ENCODE measurements around the gene C12orf75.
"Not testable (repeated sequence)": the region's sequence is repeated elsewhere in the genome, so short reads cannot be mapped to it uniquely, and the experiment has no call there.

Gene C12orf75

GRCh38 chr12:105404134-105404533, 73.6 kb downstream of the C12orf75 start:
- H3K27ac ChIP-seq (ENCODE audit: extremely low read depth, low read depth, low read length); POLR2A ChIA-PET; H3K36me3 ChIP-seq (ENCODE audit: control insufficient read depth in 2 of 2, insufficient read depth in 1 of 2, low read length in 2 of 2); H3K4me3 ChIP-seq (ENCODE audit: low read depth, low read length); H3K9me3 ChIP-seq (ENCODE audit: control insufficient read depth, insufficient read depth, low read depth, low read length): not testable (repeated sequence)
- peak; percentile 92 for TF ChIP-seq ZNF146 (tag by site-specific recombination; IDR thresholded peaks at IDR 0.05)
- peak; percentile 64; the same call in 1 of the 2 replicates for TF ChIP-seq ZNF580 (tag by site-specific recombination; IDR thresholded peaks at IDR 0.05)
- CTCF ChIA-PET = interaction anchor here (1.0 kb wide), 1 partner anchor 16 kb away, joined by 3 read pairs; no protein-coding TSS in a partner anchor
- peaks cover 17% of the 10 kb centered on the region for H3K4me1 ChIP-seq (ENCODE audit: control insufficient read depth, insufficient read depth, low read length)

- TF ChIP-seq ZNF514 (tag by site-specific recombination; IDR thresholded peaks at IDR 0.05) = no peak
- TF ChIP-seq RBAK (tag by site-specific recombination; IDR thresholded peaks at IDR 0.05) = no peak
- TF ChIP-seq ZNF747 (tag by site-specific recombination; IDR thresholded peaks at IDR 0.05) = no peak
- peak; percentile 71; the same call in 1 of the 2 replicates for TF ChIP-seq REST (tag by site-specific recombination; IDR thresholded peaks at IDR 0.05)
- no peak for TF ChIP-seq INSM2 (tag by site-specific recombination; IDR thresholded peaks at IDR 0.05)
- TF ChIP-seq ZNF433 (tag by site-specific recombination; IDR thresholded peaks at IDR 0.05; ENCODE audit: low read depth) = no peak
- Histone ChIP-seq H3K4me1 (ENCODE audit: control insufficient read depth, insufficient read depth, low read length) (peaks cover 24% of the 10 kb centered on the region), H3K4me3 (ENCODE audit: low read depth, low read length) (no peak overlapping the region), H3K27ac (ENCODE audit: extremely low read depth, low read depth, low read length) (no peak overlapping the region), H3K36me3 (ENCODE audit: control insufficient read depth in 2 of 2, insufficient read depth in 1 of 2, low read length in 2 of 2) (no peaks in the 10 kb centered on the region), H3K9me3 (ENCODE audit: control insufficient read depth, insufficient read depth, low read depth, low read length) (no peaks in the 10 kb centered on the region)
- ChIA-PET CTCF (interaction anchor here (0.6 to 0.7 kb wide), 2 partner anchors 485 to 1023 kb away, joined by 3 read pairs; no protein-coding TSS in a partner anchor), POLR2A (no interaction called here)
Measured at GRCh38 chr12:105406497-105406896, 76.0 kb downstream of the C12orf75 start.

GRCh38 chr12:105409279-105409678, 78.8 kb downstream of the C12orf75 start:
- Histone ChIP-seq H3K4me1 (ENCODE audit: control insufficient read depth, insufficient read depth, low read length) (peaks cover 28% of the 10 kb centered on the region), H3K27ac (ENCODE audit: extremely low read depth, low read depth, low read length) (no peak overlapping the region), H3K9me3 (ENCODE audit: control insufficient read depth, insufficient read depth, low read depth, low read length) (no peaks in the 10 kb centered on the region), H3K4me3 (ENCODE audit: low read depth, low read length) (no peak overlapping the region), H3K36me3 (ENCODE audit: control insufficient read depth in 2 of 2, insufficient read depth in 1 of 2, low read length in 2 of 2) (no peaks in the 10 kb centered on the region)
- ChIA-PET CTCF (interaction anchor here (0.6 to 0.9 kb wide), 2 partner anchors 10 to 750 kb away, joined by 3 to 4 read pairs; no protein-coding TSS in a partner anchor), POLR2A (no interaction called here)
- no peak for TF ChIP-seq KLF1 (tag by site-specific recombination; IDR thresholded peaks at IDR 0.05)
- TF ChIP-seq REST (tag by site-specific recombination; IDR thresholded peaks at IDR 0.05) = no peak
- TF ChIP-seq ZBTB20 (tag by site-specific recombination; IDR thresholded peaks at IDR 0.05) = no peak
- no peak for TF ChIP-seq ZNF174 (tag by site-specific recombination; IDR thresholded peaks at IDR 0.05)
- no peak for TF ChIP-seq RBAK (tag by site-specific recombination; IDR thresholded peaks at IDR 0.05)
- no peak for TF ChIP-seq ZNF626 (tag by site-specific recombination; IDR thresholded peaks at IDR 0.05)
- no peak for TF ChIP-seq YY1 (tag by site-specific recombination; IDR thresholded peaks at IDR 0.05)
- no peak for TF ChIP-seq SETDB1 (IDR thresholded peaks at IDR 0.05; ENCODE audit: insufficient read length, low read length)
- no peak for TF ChIP-seq ZNF513 (tag by site-specific recombination; IDR thresholded peaks at IDR 0.05)
- TF ChIP-seq ZNF48 (tag by site-specific recombination; IDR thresholded peaks at IDR 0.05) = no peak
- TF ChIP-seq OSR2 (tag by site-specific recombination; IDR thresholded peaks at IDR 0.05) = no peak
- TF ChIP-seq ZNF2 (tag by site-specific recombination; IDR thresholded peaks at IDR 0.05) = no peak
- TF ChIP-seq ZNF433 (tag by site-specific recombination; IDR thresholded peaks at IDR 0.05; ENCODE audit: low read depth) = no peak
- TF ChIP-seq ZNF292 (tag by site-specific recombination; IDR thresholded peaks at IDR 0.05; ENCODE audit: borderline replicate concordance, low read depth) = no peak
